GM21360 (cell line): ENCODE data around the gene TTC4.

Source experiments
- ATAC-seq: cut with Tn5 transposase; IDR thresholded peaks from one replicate; pipeline ENCODE4 v1.9.1; 2021; ENCODE audit warnings: mild to moderate bottlenecking, moderate library complexity; ENCODE audit not compliant: unreplicated experiment

The TTC4 gene

DNA sequence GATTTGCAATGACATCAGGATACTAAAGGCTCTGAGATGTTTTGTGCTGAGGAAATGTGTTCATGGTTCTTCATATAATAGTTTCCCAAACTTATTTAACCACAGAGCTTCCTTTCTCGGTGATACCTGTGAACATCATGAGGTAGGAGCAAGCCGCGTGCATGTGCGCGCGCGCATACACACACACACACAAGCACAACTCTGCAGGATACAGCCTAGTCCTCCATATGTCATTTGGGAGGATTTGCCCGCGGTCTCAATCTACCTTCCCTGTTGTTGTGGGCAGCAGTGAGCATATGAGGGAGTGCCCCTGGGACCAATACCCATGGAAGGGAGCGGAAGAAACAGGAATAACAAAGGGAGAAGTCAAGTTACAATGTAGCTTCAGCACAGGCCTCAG is 12.2 kb upstream of the TTC4 start:
- ATAC-seq: no peak

DNA sequence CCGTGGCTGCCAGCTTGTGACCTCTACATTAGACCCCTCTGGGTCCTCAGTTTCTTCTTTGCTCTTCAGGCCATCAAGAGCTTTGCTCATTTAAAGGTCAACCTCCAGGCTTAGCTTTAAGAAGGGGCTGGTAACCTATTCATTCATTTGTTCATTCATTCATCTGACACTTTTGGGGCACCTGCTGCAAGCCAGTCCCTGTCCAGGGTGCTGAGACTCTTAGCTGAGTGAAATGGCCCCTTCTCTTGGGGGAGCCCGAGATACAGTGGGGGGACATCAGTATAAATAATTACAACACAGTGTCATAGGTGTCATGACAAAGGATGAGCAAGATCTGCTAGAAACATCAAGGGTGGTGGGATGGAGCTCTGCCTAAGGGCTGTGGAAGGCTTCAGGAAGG is 10.5 kb upstream of the TTC4 start:
- ATAC-seq: no peak

DNA sequence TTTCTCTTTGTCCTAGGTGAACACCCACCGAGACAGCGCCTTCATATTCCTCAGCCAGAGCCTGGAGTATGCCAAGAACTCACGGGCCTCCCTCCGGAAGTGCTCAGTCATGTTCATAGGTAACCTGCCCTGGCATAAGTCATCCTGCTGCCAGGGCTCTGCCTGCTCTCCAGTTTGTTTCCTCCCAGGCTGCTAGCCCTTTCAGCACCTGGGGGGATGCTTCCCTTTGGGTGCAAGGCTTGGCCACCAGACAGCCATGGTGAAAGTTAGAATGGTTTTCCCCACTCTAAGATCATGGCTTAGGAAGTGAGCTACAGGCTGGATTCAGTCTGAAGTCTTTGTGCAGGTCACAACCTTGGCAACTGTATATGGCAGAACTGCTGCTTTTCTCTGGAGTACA is 9.2 kb upstream of the TTC4 start:
- no peak for ATAC-seq

DNA sequence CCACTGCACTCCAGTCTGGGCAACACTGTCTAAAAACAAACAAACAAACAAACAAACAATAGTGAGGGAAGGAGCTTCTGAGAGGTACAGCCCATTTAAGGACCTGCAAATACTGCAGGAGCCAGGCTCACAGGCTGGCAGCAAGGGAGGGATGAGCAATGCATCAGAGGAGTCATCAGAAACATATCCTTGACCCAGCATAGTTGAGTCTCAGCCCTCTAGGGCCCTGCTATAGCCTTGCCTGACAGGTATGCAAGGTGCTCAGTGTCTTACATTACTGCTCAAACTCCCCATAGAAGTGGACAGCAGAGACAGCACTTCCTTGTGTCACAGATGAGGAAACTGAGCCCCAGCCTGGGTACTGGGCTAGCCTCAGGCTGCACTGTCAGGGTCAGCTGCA is 7.3 kb upstream of the TTC4 start:
- ATAC-seq: no peak

DNA sequence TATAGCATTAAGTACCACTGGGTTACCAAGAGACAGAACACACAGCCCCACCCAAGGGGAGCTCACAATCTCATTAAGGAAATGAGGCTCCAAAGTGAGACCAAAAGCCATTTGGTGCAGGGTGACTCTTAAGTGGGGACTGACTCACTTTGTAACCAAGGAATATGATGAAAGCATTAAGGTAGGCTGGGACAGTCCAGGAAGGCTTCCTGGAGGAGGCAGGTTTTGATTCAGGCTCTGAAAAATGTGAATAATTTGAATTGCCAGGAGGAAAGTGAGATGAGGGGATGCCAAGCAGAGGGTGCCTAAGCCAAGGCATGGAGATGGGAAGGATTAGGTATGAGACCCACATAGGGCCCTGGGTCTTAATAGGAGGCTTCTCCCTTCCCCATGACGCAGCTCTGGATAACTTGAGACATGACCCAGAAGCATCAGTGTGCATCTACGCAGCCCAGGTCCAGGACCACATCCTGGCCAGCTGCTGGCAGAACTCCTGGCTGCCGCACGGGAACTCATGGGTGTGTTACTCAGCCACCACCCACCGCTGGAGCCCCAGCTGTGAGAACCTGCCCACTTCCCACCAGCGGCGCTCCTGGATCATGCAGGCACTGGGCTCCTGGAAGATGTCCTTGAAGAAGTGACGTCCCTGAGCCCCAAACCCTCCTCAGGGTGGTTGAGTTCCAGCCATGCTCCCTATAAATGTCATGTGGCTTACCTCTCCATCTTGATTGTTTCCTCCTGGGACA is 5.9 kb upstream of the TTC4 start:
- no peak for ATAC-seq

DNA sequence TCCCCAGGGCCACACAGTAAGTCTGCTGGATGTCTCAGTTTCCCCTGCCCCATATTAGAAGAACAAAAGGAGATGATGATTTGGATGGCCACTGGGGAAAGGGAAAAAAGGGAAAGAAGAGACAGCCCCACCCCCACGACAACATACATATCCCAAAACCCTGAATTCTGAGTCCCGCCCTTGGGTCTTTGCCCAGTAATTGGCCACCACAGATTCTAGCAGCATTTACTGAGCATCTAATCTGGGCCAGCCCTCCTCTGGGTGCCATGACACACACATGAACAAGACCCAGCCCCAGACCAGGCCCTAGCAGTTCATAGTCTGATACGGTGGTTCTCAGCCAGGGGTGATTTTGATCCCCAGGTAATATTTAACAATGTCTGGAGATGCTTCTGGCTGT is 5.2 kb upstream of the TTC4 start:
- no peak for ATAC-seq

DNA sequence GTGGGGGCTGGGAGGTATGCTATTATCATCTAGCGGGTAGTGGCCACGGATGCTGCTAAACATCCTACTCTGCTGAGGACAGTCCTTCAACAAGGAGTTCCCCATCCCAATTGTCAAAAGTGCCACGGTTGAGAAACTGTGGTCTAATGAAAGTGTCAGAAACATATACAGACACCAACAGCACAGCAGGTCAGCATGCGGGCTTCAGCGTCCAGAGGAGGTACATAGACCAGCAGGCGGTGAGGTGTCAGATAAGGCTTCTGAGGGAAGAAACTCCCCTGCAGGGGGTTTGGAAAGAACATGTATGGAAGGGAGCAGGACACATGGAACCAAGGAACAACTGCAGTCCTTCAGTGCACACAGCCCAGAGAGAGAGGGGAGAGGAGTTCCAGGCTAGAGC is 4.8 kb upstream of the TTC4 start:
- no peak for ATAC-seq

DNA sequence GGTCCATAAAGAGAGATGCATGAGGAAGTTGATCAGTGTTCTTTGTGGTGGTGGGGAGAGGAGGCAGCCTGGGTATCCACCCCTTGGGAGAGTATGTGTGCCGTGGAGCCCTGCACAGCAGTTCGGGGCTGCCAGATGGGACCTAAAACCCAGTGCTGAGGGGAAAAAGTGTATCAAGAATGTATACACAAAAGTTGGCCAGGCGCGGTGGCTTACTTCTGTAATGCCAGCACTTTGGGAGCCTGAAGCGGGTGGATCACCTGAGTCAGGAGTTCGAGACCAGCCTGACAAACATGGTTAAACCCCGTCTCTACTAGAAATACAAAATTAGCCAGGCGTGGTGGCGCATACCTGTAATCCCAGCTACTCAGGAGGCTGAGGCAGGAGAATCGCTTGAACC is 4.1 kb upstream of the TTC4 start:
- no peak for ATAC-seq

DNA sequence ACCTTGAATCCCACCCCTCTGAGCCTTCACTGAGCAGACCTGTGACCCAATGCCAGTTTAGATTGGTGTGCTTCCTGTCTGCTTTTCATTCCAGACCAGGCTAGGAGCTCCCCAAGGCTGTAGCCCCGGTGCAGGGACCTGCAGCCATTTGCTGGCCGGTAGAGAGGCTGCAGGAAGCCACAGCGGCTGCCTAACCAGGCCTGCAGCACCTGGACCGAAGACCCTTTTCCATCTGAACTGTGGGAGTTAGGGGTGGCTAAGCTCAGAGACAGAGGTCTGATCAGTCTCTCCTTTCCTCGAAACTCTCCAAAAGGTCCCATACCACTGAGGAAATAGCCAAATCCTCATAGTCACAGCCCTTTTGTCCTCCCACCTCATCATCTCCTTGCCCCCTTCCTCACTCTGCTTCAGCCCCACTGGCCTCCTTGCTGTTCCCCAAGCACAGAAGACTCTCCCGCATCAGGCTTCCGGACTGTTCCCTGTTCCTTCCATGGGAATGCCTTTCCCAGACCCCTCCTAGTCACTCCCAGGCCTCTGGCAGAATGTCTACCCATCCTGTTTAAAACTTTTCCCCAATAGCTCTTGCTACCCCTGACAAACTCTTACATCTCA is 674 bp upstream of the TTC4 start:
- no peak for ATAC-seq

DNA sequence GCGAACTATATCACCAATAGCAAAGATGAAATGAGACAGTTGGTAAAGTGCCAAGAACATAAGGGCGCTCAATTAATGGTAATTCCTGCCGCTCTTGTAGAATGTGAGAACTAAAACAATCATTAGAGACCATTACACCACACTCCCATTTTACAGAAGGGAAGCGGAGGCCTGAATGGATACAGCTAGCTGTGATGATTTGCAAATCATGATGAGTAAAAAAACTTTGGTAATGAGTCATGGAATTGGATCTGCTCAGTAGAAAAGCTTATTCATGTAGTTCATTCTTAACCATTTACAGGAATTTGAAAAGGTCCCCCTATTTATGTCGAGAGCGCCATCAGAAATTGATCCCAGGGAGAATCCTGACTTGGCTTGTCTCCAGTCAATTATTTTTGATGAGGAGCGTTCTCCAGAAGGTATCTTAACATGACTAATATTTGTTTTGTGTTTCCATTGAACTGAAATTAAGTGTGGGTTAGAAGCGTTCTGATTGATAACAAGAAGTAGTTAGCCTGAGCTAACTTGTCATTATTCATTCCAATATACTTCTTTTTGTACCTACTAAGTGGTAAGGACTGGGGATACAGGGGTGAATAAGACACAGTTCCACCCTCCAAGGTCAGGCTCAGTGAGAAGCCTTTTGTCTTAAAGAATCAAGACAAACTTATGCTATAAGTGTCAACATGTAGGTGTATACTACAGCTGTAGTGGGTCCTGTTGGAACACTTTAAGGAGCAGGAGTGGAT is 812 bp downstream of the TTC4 start:
- ATAC-seq: no peak

DNA sequence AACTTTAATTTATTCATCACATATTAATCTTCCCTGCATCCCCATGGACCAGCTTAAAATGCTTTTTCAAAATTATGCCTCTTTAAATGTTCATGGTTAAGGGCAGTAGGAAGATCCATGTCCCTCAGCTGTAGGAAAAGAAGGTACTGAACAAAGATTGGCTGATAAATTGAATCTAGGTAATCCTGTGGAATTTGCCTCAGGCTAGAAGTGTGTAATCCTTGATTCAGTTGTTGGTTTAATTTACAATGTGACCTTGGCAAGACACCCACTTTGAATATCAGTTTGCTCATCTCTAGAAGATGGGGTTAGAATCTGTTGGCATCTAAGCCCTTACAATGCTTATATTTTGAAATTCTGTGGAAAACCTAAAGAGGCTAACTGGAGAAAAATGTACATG is 6.1 kb downstream of the TTC4 start:
- no peak for ATAC-seq

DNA sequence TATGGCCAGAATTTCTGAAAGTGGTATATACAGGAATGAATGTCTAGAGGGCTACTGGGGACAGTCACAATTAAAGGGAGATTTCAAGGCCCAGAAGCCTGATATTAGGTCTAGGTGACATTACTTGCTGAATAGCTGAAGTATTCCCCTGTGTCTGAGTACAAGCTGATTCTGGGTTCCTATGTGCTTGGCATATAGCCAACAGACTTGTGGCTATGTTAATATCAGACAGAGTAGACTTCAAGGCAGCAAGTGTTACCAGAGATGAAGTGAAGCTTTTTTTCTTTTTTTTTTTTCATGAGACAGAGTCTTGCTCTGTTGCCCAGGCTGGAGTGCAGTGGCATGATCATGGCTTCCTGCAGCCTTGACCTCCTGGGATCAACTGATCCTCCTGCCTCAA is 8.3 kb downstream of the TTC4 start:
- no peak for ATAC-seq

DNA sequence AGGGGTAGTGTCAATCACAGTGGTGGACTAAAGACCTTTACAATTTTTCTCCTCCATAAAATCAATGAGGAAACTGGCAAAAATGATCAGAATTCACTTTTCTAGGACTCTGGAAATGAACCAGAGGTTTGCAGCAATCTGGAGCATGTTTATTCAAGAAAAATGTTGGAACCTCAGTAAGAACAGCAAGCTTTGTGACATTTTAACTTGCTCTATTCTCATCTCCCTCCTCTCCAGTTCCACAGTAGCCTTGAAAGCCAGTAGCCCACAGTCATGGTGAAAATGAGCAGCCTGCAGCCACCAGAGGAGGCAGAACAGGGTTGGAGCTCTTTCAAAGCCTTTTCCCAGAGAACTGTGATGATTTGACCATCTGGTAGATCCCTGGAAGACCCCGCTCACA is 9.1 kb downstream of the TTC4 start:
- ATAC-seq: no peak

DNA sequence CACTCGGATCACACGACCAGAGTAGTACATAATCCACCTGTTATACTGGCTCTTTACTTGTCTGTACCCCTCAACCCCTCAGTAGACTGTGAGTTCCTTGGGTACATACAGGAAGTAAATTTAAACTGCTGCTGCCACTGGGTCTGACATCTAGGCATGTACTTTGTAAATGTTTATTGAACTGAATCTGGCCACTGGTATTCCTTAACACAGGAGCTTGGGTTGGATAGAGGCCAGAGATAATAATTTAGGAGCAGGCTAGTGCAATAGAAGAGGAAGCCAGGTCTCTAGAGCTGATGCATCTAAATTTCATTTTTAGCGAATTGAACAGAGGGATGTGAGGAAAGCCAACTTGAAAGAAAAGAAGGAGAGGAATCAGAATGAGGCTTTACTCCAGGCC is 12.4 kb downstream of the TTC4 start:
- no peak for ATAC-seq

DNA sequence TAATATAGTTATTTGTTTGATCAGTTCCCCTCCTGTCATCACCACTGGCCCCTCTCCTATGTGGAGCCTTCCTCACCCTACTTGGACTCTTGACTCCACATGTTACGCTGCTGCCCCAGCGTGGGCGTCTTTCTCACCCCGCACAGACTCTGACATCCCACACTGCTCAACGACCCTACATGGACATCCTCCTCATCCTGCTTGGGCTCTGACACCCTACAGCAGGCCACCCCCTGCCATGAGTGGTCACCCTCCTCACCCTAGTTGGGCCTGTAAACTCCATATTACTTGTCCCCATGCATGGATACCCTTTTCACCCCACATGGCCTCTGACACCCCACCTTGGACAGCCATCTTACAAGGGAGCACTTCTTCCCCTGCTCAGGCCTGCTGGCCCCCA is 21.0 kb downstream of the TTC4 start:
- ATAC-seq: no peak

DNA sequence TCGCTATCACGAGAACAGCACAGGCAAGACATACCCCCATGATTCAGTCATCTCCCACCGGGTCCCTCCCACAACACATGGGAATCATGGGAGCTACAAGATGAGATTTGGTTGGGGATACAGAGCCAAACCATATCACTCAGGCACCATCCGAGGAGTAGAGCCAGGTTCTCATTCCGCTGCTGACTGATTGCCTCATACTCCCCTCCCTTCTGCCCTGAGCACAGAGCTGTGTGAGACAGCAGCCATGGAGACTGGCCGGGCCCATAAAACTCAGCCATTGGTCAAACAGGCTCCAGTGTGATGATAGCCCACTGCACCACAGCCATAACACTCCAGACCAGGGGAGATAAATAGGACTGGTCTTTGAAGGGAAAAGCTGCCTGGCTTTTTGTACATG is 22.6 kb downstream of the TTC4 start:
- no peak for ATAC-seq

DNA sequence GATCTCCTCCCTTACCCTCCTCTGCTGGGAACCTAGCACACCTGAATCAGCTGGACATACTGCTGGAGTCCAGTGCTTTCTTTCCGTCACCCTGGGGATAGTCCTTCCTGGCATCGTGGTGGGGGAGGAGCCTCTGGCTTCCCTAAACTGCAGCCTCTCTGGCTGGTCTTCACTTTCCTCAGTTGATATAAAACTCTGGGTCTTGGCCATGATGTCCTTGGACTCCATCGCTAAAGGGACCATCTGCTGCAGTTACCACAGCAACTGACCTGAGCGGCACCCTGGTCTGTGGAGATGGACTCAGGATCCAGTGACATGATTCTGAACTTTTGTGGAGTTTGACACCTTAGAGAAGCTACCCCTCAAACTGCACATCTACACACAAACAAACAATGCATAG is 25.9 kb downstream of the TTC4 start:
- no peak for ATAC-seq

DNA sequence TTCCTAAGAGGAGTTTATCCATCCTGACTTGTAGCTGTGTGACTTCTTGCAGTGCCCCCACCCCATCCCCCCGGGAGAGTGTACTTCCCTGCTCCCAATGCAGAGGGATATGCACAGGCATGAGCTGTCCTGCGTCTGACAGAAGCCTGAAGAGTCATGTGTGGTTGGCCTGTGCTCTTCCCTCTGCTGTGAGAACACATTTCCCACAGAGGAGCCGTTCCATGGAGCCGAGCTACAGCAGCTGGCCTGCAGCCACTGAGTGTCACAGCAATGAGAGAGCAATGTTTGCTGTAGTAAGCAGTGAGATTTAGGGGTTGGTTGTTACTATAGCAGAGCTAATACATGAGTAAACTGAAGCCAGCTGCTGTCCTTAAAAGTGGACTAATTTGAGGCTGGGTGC is 26.6 kb downstream of the TTC4 start:
- ATAC-seq: no peak

DNA sequence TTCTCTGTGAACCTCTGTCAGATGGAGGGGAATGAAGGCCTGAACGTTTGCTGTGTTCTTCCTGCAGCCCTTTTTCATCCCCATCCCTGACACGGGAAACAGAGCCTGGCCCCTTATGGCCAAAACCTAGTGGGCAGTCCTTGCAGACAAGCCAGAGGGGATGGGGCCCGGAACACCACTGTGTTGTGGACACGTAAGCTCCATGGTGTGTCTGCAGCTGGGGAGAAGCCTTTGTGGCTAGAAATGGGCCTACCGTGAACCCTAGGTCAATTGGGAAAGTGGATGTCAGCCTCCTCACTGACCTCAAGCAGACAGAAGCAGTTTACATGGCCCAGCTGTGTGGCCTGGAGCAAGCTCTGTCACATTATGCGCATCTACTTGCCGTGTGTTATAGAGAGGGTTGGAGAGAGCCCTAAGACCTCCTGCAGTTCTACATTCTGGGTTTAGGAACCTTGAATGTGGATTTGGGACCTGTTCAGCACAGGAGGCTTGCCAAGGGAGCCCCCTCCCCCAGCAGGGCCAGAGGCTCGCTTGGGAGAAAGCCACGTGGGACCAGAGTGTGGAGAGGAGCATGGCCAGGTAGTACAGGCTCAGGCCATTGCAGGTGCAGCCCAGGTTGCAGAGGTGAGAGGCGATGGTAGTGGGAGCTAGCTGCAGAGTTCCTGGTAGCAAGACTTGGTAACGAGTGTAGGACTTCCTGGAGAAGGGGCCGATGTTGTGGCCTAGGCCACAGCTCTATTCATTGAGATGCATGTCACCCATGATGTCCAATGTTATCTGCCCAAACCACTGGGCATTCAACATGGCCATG is 28.0 kb downstream of the TTC4 start:
- no peak for ATAC-seq

DNA sequence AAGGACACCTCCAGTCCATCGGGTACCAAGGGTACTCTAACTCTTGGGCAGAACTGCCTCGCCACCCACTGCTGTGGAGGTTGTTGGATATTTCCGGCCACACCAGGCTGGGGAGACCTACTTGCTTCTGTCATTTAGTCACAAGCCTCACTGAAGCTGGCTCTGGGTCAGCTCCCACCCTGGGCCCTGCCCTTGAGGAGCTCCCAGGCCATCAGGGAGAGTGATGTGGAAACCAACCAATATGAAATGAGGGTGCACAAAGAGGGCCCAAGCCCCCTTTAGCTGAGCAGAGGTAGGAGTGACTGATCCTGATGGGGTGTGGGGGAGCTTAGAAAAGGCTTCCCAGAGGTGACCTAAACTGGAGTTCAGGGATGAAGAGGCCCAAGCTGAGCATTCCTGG is 29.0 kb downstream of the TTC4 start:
- no peak for ATAC-seq

DNA sequence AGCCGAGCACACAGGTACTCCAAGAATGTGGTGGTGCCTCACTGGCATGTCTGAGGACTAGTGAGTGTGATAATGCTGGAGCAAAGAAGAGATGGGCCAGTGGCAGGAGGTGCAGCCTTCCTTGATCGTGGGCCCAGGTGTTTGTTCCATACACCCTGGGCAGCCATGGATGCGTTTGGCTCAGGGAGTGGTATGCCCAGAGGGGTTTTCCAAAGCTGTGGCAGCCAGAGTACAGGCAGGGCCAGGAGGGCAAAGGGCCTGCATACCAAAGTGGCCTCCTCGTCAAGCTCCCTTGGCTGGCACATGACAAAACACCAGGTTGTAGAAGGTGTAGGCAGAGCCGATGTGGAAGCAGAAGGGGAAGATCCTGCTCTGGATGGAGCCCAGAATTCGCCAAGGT is 29.6 kb downstream of the TTC4 start:
- ATAC-seq: no peak

DNA sequence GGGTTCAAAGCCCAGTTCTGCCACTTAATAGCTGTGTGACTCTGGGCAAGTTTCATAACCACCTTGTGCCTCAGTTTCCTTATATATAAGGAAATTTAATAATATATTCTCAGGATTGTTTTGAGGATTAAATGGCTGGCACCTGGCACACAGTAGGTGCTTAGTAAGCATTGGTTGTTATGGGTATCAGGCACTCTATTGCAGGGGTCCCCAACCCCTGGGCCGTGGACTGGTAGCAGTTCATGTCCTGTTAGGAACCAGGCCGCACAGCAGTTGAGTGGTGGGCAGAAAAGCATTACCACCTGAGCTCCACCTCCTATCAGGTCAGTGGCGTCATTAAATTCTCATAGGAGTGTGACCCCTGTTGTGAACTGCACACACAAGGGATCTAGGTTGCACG is 30.2 kb downstream of the TTC4 start:
- ATAC-seq: no peak
